ENCODE measurements around the gene ACTL8.

DNA sequence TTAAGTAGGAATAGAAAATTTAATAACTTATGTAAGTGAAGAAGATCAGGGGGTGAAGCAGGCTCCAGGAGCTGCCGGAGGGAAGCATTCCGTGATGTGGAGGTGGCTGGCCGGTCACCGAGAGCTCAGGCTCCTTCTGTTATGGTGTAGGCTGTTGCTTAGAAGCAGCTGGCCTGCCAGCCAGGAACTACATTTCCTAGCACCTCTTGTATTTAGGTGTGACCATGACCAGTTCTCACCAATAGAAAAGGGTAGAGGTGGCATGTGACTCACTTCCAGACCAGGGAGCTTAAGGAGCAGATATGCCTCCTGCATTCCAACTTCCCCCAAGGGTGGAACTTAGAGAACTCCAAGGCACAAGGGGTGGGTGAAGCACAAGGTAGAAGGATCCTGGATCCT is 120.7 kb downstream of the ACTL8 start:
- TF ChIP-seq POLR2A (IDR thresholded peaks at IDR 0.05) (no peak), POLR2AphosphoS5 (IDR thresholded peaks at IDR 0.05) (no peak)
